AG04450 (cell line): Measurements from ENCODE around the gene C2orf92. TPM values are rescaled to one million over a fixed set of nuclear protein-coding genes. Genes with fewer than 3 reads are reported as not detected.

ENCODE experiments used
- CTCF ChIA-PET: fragments of 300-600, 350-600 bp; formaldehyde crosslinking; extraction: SDS; loops from one replicate; lab custom pipeline; 2022; ENCODE audit warnings: antibody characterized with exemption, inconsistent platforms; lab: Charles Lee
- POLR2A ChIA-PET: fragments of 350-600 bp; formaldehyde crosslinking; extraction: SDS; loops from one replicate; lab custom pipeline; 2021; ENCODE audit warnings: antibody characterized with exemption, inconsistent platforms; lab: Yijun Ruan, JAX
- DNase-seq: peaks from one replicate; pipeline ENCODE4 v3.0.0-alpha.2; 2011; ENCODE audit warnings: low read depth, low spot score
- H3K27ac ChIP-seq: one replicate; pipeline ENCODE4 v1.5.1; 2012; ENCODE audit warnings: low read depth, low read length, control low read depth
- H3K27me3 ChIP-seq: one replicate; pipeline ENCODE4 v1.6.0; 2012; ENCODE audit warnings: low read length; ENCODE audit not compliant: control insufficient read depth, insufficient read depth
- H3K4me3 ChIP-seq: 2 replicates; pipeline ENCODE4 v1.5.1; 2011; ENCODE audit warnings: mild to moderate bottlenecking, low read depth, low read length, control low read depth
- H3K9me3 ChIP-seq: 2 replicates; pipeline ENCODE4 v1.5.1; 2012; ENCODE audit warnings: low read length; ENCODE audit not compliant: control insufficient read depth, insufficient read depth
- CTCF ChIP-seq: IDR thresholded peaks from 2 replicates; pipeline ENCODE4 v1.5.1; 2011; ENCODE audit warnings: low read depth, low read length, control low read depth, inconsistent platforms
- polyA plus RNA-seq: library from polyadenylated mRNA; depleted of rRNA; stranded (reverse); fragments of >200 nt; gene quantifications from 2 replicates; pipeline ENCODE4 v1.2.3, GENCODE V29; 2011

C2orf92 gene
- polyA plus RNA-seq, 1 experiment = 1.5 TPM

- POLR2A ChIA-PET = interaction anchor here (0.9 kb wide), 1 partner anchor 21 kb away, joined by 4 read pairs; no protein-coding TSS in a partner anchor
- CTCF ChIA-PET = no interaction called here
- no peak overlapping the region for H3K4me3 ChIP-seq
- no peak for TF ChIP-seq CTCF
- peaks cover 19% of the 10 kb centered on the region for H3K27me3 ChIP-seq
- no peak for DNase-seq
- H3K27ac ChIP-seq = no peak overlapping the region
- H3K9me3 ChIP-seq = peaks cover 9% of the 10 kb centered on the region; the same call in 1 of the 2 replicates
These were observed 49.4 kb downstream of the C2orf92 start for GRCh38 chr2:97718942-97719341.

- Histone ChIP-seq H3K4me3 (no peak overlapping the region), H3K27me3 (peaks cover 25% of the 10 kb centered on the region), H3K9me3 (peaks cover 15% of the 10 kb centered on the region; the same call in 1 of the 2 replicates), H3K27ac (no peak overlapping the region)
- ChIA-PET CTCF (no interaction called here), POLR2A (interaction anchor here (0.9 kb wide), 1 partner anchor 21 kb away, joined by 4 read pairs; no protein-coding TSS in a partner anchor)
- DNase-seq = no peak
- TF ChIP-seq CTCF = no peak
These were observed 50.0 kb downstream of the C2orf92 start for GRCh38 chr2:97719362-97720155.

- ChIA-PET CTCF (interaction anchor here (1.1 kb wide), 1 partner anchor 19 kb away, joined by 3 read pairs; no protein-coding TSS in a partner anchor), POLR2A (no interaction called here)
- DNase-seq = no peak
- Histone ChIP-seq H3K27me3 (peaks cover 21% of the 10 kb centered on the region), H3K4me3 (no peak overlapping the region), H3K27ac (no peak overlapping the region), H3K9me3 (peaks cover 20% of the 10 kb centered on the region; the same call in 1 of the 2 replicates)
- TF ChIP-seq CTCF = no peak
These were observed 51.2 kb downstream of the C2orf92 start for GRCh38 chr2:97720746-97721145.

GRCh38 chr2:97722227-97722626 lies 52.7 kb downstream of the C2orf92 start:
- H3K27me3 ChIP-seq = peaks cover 22% of the 10 kb centered on the region
- H3K9me3 ChIP-seq = peaks cover 20% of the 10 kb centered on the region; the same call in 1 of the 2 replicates
- no peak overlapping the region for H3K27ac ChIP-seq
- ChIA-PET CTCF (interaction anchor here (0.9 to 1.4 kb wide), 3 partner anchors 18 to 131 kb away, joined by 3 to 4 read pairs (median 4); no protein-coding TSS in a partner anchor), POLR2A (no interaction called here)
- no peak for DNase-seq
- H3K4me3 ChIP-seq = no peak overlapping the region
- no peak for TF ChIP-seq CTCF
